ENCODE results near the gene FYCO1. TPM values are rescaled to one million over a fixed set of nuclear protein-coding genes. Genes with fewer than 3 reads are reported as not detected.

The FYCO1 gene
- total and polyA plus RNA-seq, 2 of the 8 experiments (the other 6 are each of a cell fraction or from before 2014, with no cell fraction given), result 4.8 to 10.8 TPM

- TF ChIP-seq, protein P1, sequence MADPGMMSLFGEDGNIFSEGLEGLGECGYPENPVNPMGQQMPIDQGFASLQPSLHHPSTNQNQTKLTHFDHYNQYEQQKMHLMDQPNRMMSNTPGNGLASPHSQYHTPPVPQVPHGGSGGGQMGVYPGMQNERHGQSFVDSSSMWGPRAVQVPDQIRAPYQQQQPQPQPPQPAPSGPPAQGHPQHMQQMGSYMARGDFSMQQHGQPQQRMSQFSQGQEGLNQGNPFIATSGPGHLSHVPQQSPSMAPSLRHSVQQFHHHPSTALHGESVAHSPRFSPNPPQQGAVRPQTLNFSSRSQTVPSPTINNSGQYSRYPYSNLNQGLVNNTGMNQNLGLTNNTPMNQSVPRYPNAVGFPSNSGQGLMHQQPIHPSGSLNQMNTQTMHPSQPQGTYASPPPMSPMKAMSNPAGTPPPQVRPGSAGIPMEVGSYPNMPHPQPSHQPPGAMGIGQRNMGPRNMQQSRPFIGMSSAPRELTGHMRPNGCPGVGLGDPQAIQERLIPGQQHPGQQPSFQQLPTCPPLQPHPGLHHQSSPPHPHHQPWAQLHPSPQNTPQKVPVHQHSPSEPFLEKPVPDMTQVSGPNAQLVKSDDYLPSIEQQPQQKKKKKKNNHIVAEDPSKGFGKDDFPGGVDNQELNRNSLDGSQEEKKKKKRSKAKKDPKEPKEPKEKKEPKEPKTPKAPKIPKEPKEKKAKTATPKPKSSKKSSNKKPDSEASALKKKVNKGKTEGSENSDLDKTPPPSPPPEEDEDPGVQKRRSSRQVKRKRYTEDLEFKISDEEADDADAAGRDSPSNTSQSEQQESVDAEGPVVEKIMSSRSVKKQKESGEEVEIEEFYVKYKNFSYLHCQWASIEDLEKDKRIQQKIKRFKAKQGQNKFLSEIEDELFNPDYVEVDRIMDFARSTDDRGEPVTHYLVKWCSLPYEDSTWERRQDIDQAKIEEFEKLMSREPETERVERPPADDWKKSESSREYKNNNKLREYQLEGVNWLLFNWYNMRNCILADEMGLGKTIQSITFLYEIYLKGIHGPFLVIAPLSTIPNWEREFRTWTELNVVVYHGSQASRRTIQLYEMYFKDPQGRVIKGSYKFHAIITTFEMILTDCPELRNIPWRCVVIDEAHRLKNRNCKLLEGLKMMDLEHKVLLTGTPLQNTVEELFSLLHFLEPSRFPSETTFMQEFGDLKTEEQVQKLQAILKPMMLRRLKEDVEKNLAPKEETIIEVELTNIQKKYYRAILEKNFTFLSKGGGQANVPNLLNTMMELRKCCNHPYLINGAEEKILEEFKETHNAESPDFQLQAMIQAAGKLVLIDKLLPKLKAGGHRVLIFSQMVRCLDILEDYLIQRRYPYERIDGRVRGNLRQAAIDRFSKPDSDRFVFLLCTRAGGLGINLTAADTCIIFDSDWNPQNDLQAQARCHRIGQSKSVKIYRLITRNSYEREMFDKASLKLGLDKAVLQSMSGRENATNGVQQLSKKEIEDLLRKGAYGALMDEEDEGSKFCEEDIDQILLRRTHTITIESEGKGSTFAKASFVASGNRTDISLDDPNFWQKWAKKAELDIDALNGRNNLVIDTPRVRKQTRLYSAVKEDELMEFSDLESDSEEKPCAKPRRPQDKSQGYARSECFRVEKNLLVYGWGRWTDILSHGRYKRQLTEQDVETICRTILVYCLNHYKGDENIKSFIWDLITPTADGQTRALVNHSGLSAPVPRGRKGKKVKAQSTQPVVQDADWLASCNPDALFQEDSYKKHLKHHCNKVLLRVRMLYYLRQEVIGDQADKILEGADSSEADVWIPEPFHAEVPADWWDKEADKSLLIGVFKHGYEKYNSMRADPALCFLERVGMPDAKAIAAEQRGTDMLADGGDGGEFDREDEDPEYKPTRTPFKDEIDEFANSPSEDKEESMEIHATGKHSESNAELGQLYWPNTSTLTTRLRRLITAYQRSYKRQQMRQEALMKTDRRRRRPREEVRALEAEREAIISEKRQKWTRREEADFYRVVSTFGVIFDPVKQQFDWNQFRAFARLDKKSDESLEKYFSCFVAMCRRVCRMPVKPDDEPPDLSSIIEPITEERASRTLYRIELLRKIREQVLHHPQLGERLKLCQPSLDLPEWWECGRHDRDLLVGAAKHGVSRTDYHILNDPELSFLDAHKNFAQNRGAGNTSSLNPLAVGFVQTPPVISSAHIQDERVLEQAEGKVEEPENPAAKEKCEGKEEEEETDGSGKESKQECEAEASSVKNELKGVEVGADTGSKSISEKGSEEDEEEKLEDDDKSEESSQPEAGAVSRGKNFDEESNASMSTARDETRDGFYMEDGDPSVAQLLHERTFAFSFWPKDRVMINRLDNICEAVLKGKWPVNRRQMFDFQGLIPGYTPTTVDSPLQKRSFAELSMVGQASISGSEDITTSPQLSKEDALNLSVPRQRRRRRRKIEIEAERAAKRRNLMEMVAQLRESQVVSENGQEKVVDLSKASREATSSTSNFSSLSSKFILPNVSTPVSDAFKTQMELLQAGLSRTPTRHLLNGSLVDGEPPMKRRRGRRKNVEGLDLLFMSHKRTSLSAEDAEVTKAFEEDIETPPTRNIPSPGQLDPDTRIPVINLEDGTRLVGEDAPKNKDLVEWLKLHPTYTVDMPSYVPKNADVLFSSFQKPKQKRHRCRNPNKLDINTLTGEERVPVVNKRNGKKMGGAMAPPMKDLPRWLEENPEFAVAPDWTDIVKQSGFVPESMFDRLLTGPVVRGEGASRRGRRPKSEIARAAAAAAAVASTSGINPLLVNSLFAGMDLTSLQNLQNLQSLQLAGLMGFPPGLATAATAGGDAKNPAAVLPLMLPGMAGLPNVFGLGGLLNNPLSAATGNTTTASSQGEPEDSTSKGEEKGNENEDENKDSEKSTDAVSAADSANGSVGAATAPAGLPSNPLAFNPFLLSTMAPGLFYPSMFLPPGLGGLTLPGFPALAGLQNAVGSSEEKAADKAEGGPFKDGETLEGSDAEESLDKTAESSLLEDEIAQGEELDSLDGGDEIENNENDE (IDR thresholded peaks at IDR 0.05; ENCODE audit: insufficient replicate concordance, low read length), result no peak
- TF ChIP-seq SIN3A (conservative IDR thresholded peaks at IDR 0.05 in 1 of 2, IDR thresholded peaks at IDR 0.05 in 1 of 2; ENCODE audit: low read depth in 1 of 2, low read length in 2 of 2), result no peak
- TF ChIP-seq FOSL1 (IDR thresholded peaks at IDR 0.05; ENCODE audit: insufficient read depth, low read depth, low read length), result no peak
- TF ChIP-seq RXRA (IDR thresholded peaks at IDR 0.05; ENCODE audit: insufficient read depth, low read depth, low read length), result no peak
- TF ChIP-seq SRF (IDR thresholded peaks at IDR 0.05; ENCODE audit: low read depth, low read length), result no peak
- TF ChIP-seq BRCA1 (IDR thresholded peaks at IDR 0.05; ENCODE audit: low read depth, low read length), result no peak
- TF ChIP-seq RFX5 (IDR thresholded peaks at IDR 0.05; ENCODE audit: borderline replicate concordance, low read depth, low read length), result no peak
- TF ChIP-seq USF2 (IDR thresholded peaks at IDR 0.05; ENCODE audit: low read length), result no peak
Observed at GRCh38 chr3:45889337-45889736, 106.3 kb downstream of the FYCO1 start (continued).
